HL-60 (cell line): ENCODE results near the gene STRN3.

ENCODE experiments used
- POLR2AphosphoS5 ChIP-seq: IDR thresholded peaks from 2 replicates; pipeline ENCODE4 v1.6.1; 2012; ENCODE audit warnings: low read depth
- TF ChIP-seq, protein P1 (sequence below): IDR thresholded peaks from one replicate; pipeline ENCODE4 v1.5.1; 2011; ENCODE audit warnings: low read length, control low read depth, inconsistent platforms; ENCODE audit not compliant: insufficient read depth

DNA sequence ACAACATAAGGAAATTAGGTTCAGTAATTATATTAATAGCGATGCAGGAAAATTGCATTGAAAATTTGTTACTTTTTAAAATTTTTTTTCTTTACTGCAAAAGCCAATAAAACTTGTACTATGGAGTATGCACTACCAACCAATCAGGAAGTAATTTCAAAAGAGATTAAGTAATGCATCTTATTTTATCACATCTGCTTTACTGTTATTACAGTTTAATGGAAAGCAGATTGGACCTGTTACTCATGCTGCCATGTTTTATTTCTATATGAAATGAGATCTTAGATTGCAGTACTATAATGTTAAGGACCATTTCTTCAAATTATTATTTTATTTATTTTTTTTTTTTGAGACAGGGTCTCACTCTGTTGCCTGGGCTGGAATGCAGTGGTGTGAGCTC lies 1.7 kb upstream of the STRN3 start:
- TF ChIP-seq, protein P1, sequence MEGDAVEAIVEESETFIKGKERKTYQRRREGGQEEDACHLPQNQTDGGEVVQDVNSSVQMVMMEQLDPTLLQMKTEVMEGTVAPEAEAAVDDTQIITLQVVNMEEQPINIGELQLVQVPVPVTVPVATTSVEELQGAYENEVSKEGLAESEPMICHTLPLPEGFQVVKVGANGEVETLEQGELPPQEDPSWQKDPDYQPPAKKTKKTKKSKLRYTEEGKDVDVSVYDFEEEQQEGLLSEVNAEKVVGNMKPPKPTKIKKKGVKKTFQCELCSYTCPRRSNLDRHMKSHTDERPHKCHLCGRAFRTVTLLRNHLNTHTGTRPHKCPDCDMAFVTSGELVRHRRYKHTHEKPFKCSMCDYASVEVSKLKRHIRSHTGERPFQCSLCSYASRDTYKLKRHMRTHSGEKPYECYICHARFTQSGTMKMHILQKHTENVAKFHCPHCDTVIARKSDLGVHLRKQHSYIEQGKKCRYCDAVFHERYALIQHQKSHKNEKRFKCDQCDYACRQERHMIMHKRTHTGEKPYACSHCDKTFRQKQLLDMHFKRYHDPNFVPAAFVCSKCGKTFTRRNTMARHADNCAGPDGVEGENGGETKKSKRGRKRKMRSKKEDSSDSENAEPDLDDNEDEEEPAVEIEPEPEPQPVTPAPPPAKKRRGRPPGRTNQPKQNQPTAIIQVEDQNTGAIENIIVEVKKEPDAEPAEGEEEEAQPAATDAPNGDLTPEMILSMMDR: no peak
- no peak for TF ChIP-seq POLR2AphosphoS5
